SK-N-SH (cell line): ENCODE data around the gene DELE1.

ENCODE experiments used
- CTCF ChIP-seq: fragments of 200-600 bp; sonication (generic); IDR thresholded peaks from 2 replicates; pipeline ENCODE4 v1.6.1; 2017; ENCODE audit warnings: antibody characterized with exemption, mild to moderate bottlenecking, moderate library complexity
- EP300 ChIP-seq, 2 experiments: IDR thresholded peaks; 2 replicates each; pipeline versions ENCODE4 v1.4.0 to v1.6.1; 2012; ENCODE audit warnings: borderline replicate concordance in 1 of 2, low read depth in 1 of 2, low read length in 1 of 2
- FOSL2 ChIP-seq: IDR thresholded peaks from 2 replicates; pipeline ENCODE4 v1.4.0; 2012; ENCODE audit warnings: low read depth, mild to moderate bottlenecking, moderate library complexity, borderline replicate concordance
- FOXJ3 ChIP-seq: sonication (generic); formaldehyde crosslinking; IDR thresholded peaks from 2 replicates; pipeline ENCODE4 v1.5.1; 2020; ENCODE audit warnings: mild to moderate bottlenecking, missing genetic modification reagents
- MAX ChIP-seq: IDR thresholded peaks from 2 replicates; pipeline ENCODE4 v1.4.0; 2012; ENCODE audit warnings: low read depth
- NFIC ChIP-seq: IDR thresholded peaks from 2 replicates; pipeline ENCODE4 v1.4.0; 2012; ENCODE audit warnings: borderline replicate concordance
- RAD21 ChIP-seq: IDR thresholded peaks from 2 replicates; pipeline ENCODE4 v1.6.1; 2012; ENCODE audit warnings: mild to moderate bottlenecking, low read length
- RCOR1 ChIP-seq: fragments of 150-350 bp; IDR thresholded peaks from 2 replicates; pipeline ENCODE4 v1.6.1; 2017; ENCODE audit warnings: antibody characterized with exemption, low read length
- REST ChIP-seq: IDR thresholded peaks from 2 replicates; pipeline ENCODE4 v1.6.1; 2012; ENCODE audit warnings: mild to moderate bottlenecking, low read depth, low read length, moderate library complexity
- YY1 ChIP-seq: IDR thresholded peaks from 2 replicates; pipeline ENCODE4 v1.4.0; 2012; ENCODE audit warnings: low read depth, mild to moderate bottlenecking

GRCh38 chr5:141954194-141954593, 30.5 kb downstream of the DELE1 start:
- TF ChIP-seq CTCF (no peak), YY1 (no peak), REST (no peak), FOXJ3 (no peak), RAD21 (no peak), RCOR1 (no peak), EP300 (IDR thresholded peaks at IDR 0.05; ENCODE audit: borderline replicate concordance in 1 of 2, low read depth in 1 of 2, low read length in 1 of 2) (no peak), NFIC (no peak), FOSL2 (no peak), MAX (no peak)
